Uterus (tissue), 4 donors: Measurements from ENCODE around the gene NADK2. TPM values are rescaled to one million over a fixed set of nuclear protein-coding genes. Genes with fewer than 3 reads are reported as not detected.

Experiments used
- DNase-seq, 2 donors: peaks; one replicate each; pipeline ENCODE4 v3.0.0-alpha.2; 2019 to 2020
- H3K27ac ChIP-seq, 2 donors: fragments of 200-600 bp; sonication (generic); 1 replicate in 1 of 2; 2 replicates in 1 of 2; pipeline ENCODE4 v1.5.1; 2016 to 2018
- H3K27me3 ChIP-seq, 2 donors: fragments of 200-600 bp; sonication (generic); one replicate each; pipeline ENCODE4 v1.5.1; 2018 to 2019; ENCODE audit warnings: control low read depth in 1 of 2
- H3K36me3 ChIP-seq, 2 donors: fragments of 200-600 bp; sonication (generic); one replicate each; pipeline ENCODE4 v1.5.1; 2019; ENCODE audit warnings: control low read depth in 1 of 2
- H3K4me1 ChIP-seq, 2 donors: fragments of 200-600 bp; sonication (generic); one replicate each; pipeline ENCODE4 v1.5.1; 2018 to 2019; ENCODE audit warnings: control low read depth in 1 of 2
- H3K4me3 ChIP-seq, 2 donors: fragments of 200-600 bp; sonication (generic); 1 replicate in 1 of 2; 2 replicates in 1 of 2; pipeline ENCODE4 v1.5.1; 2018 to 2019; ENCODE audit warnings: mild to moderate bottlenecking in 1 of 2
- H3K9me3 ChIP-seq, 2 donors: fragments of 200-600 bp; sonication (generic); one replicate each; pipeline ENCODE4 v1.5.1; 2019; ENCODE audit warnings: control low read depth in 1 of 2
- POLR2A ChIP-seq, 2 donors: fragments of 450-650 bp; IDR thresholded peaks; one replicate each; pipeline ENCODE4 v1.6.1; 2016; ENCODE audit warnings: antibody characterized with exemption in 2 of 2, mild to moderate bottlenecking in 1 of 2, moderate library complexity in 1 of 2
- intact Hi-C: fragments of 100-400 bp; cut with DNase I; formaldehyde crosslinking; loops from one replicate; pipeline ENCODE4 v1.15.1; 2023; ENCODE audit warnings: low total_unique reads
- total RNA-seq, 4 donors: library from RNA; depleted of rRNA in 3 of 4; stranded (reverse); fragments of >200 nt in 3 of 4; gene quantifications; one replicate each; pipeline versions ENCODE4 v1.1.0 to v1.2.4, GENCODE V29; 2014 to 2023
- TF ChIP-seq, protein P1 (sequence below), 4 experiments: fragments of 200-600 bp in 2 of 4; fragments of 450-650 bp in 2 of 4; sonication (generic) in 2 of 4; IDR thresholded peaks; one replicate each; pipeline ENCODE4 v1.5.1; 2016 to 2019; ENCODE audit warnings: antibody characterized with exemption in 4 of 4, mild to moderate bottlenecking in 2 of 4, moderate library complexity in 1 of 4
- donor health status: DM: yes; HTN: yes; CAD: no.

The NADK2 gene
- total RNA-seq, 4 donors from 2014 or later: 19.2 to 74.7 (median 24.9) TPM

GRCh38 chr5:36164461-36164860 lies 77.3 kb downstream of the NADK2 start:
- H3K9me3 ChIP-seq: no peaks in the 10 kb centered on the region
- no peak for DNase-seq
- H3K36me3 ChIP-seq: no peaks in the 10 kb centered on the region
- H3K4me1 ChIP-seq: no peaks in the 10 kb centered on the region
- no peak overlapping the region for H3K4me3 ChIP-seq
- no peak overlapping the region for H3K27ac ChIP-seq
- intact Hi-C loops: no loop called here
- TF ChIP-seq POLR2A (IDR thresholded peaks at IDR 0.05): no peak
- TF ChIP-seq, protein P1, sequence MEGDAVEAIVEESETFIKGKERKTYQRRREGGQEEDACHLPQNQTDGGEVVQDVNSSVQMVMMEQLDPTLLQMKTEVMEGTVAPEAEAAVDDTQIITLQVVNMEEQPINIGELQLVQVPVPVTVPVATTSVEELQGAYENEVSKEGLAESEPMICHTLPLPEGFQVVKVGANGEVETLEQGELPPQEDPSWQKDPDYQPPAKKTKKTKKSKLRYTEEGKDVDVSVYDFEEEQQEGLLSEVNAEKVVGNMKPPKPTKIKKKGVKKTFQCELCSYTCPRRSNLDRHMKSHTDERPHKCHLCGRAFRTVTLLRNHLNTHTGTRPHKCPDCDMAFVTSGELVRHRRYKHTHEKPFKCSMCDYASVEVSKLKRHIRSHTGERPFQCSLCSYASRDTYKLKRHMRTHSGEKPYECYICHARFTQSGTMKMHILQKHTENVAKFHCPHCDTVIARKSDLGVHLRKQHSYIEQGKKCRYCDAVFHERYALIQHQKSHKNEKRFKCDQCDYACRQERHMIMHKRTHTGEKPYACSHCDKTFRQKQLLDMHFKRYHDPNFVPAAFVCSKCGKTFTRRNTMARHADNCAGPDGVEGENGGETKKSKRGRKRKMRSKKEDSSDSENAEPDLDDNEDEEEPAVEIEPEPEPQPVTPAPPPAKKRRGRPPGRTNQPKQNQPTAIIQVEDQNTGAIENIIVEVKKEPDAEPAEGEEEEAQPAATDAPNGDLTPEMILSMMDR (IDR thresholded peaks at IDR 0.05): no peak
- no peaks in the 10 kb centered on the region for H3K27me3 ChIP-seq

GRCh38 chr5:36162810-36163486 lies 78.8 kb downstream of the NADK2 start:
- Histone ChIP-seq H3K9me3 (no peaks in the 10 kb centered on the region), H3K4me1 (no peaks in the 10 kb centered on the region), H3K27me3 (no peaks in the 10 kb centered on the region), H3K27ac (no peak overlapping the region), H3K36me3 (no peaks in the 10 kb centered on the region), H3K4me3 (no peak overlapping the region)
- no peak for DNase-seq
- no peak for TF ChIP-seq POLR2A (IDR thresholded peaks at IDR 0.05)
- TF ChIP-seq, protein P1 (IDR thresholded peaks at IDR 0.05): no peak
- intact Hi-C loops: no loop called here

GRCh38 chr5:36161361-36161760 lies 80.4 kb downstream of the NADK2 start:
- Histone ChIP-seq H3K27ac (no peak overlapping the region), H3K4me3 (no peak overlapping the region), H3K36me3 (no peaks in the 10 kb centered on the region), H3K9me3 (no peaks in the 10 kb centered on the region), H3K27me3 (no peaks in the 10 kb centered on the region), H3K4me1 (no peaks in the 10 kb centered on the region)
- TF ChIP-seq POLR2A (IDR thresholded peaks at IDR 0.05): no peak
- TF ChIP-seq, protein P1 (IDR thresholded peaks at IDR 0.05): no peak
- no peak for DNase-seq
- intact Hi-C loops: no loop called here

DNA sequence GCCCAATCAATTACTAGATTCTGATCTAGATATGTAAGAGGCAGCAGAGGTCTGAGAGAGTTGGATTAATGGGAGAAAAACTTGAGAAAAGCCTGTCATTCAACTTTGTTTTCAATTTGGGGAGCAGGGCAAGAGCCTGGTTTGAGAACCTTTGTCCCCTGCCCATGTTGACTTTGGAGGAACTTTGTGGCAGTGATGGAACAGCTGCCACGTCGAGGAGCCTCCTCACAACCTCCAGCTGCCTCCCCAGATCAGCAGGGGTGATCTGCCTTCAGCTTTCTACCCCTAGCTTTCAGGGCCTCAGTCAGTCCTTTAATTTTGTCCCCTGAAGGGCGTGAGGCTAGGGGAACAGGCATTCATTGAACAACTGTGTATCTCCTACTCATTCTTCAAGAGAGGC lies 81.1 kb downstream of the NADK2 start:
- no peaks in the 10 kb centered on the region for H3K36me3 ChIP-seq
- TF ChIP-seq POLR2A (IDR thresholded peaks at IDR 0.05): no peak
- TF ChIP-seq, protein P1 (IDR thresholded peaks at IDR 0.05): no peak
- H3K27me3 ChIP-seq: no peaks in the 10 kb centered on the region
- no peaks in the 10 kb centered on the region for H3K9me3 ChIP-seq
- DNase-seq: no peak
- no peaks in the 10 kb centered on the region for H3K4me1 ChIP-seq
- H3K4me3 ChIP-seq: no peak overlapping the region
- intact Hi-C loops: no loop called here
- no peak overlapping the region for H3K27ac ChIP-seq

- H3K4me3 ChIP-seq: no peak overlapping the region
- H3K36me3 ChIP-seq: no peaks in the 10 kb centered on the region
- TF ChIP-seq, protein P1 (IDR thresholded peaks at IDR 0.05): no peak
- no peak for TF ChIP-seq POLR2A (IDR thresholded peaks at IDR 0.05)
- H3K27ac ChIP-seq: no peak overlapping the region
- peaks cover 0 to 3% of the 10 kb centered on the region in 2 donors for H3K4me1 ChIP-seq
- intact Hi-C loops: no loop called here
- H3K9me3 ChIP-seq: no peaks in the 10 kb centered on the region
- no peaks in the 10 kb centered on the region for H3K27me3 ChIP-seq
- no peak for DNase-seq
These were observed 83.6 kb downstream of the NADK2 start for GRCh38 chr5:36158144-36158543.
